GM19043 (cell line): Measurements from ENCODE around the gene BRF1.
"Not testable (repeated sequence)": the region's sequence is repeated elsewhere in the genome, so short reads cannot be mapped to it uniquely, and the experiment has no call there.

Experiments used
- ATAC-seq: cut with Tn5 transposase; IDR thresholded peaks from one replicate; pipeline ENCODE4 v1.9.1; 2021; ENCODE audit warnings: low read depth; ENCODE audit not compliant: unreplicated experiment

BRF1 gene

GRCh38 chr14:105292826-105293711, 7.7 kb downstream of the BRF1 start:
- ATAC-seq: no peak

GRCh38 chr14:105290621-105291346, 10.0 kb downstream of the BRF1 start:
- ATAC-seq: no peak

- not testable (repeated sequence) for ATAC-seq
These were observed 11.9 kb downstream of the BRF1 start for GRCh38 chr14:105288936-105289335.

- no peak for ATAC-seq
These were observed 13.3 kb downstream of the BRF1 start for GRCh38 chr14:105287249-105288102.

- ATAC-seq: no peak
These were observed 14.0 kb downstream of the BRF1 start for GRCh38 chr14:105286759-105287144.

- no peak for ATAC-seq
These were observed 15.6 kb downstream of the BRF1 start for GRCh38 chr14:105285174-105285573.

GRCh38 chr14:105283899-105284298, 16.9 kb downstream of the BRF1 start:
- no peak for ATAC-seq

- ATAC-seq: no peak
These were observed 17.8 kb downstream of the BRF1 start for GRCh38 chr14:105283028-105283427.

- no peak for ATAC-seq
These were observed 18.6 kb downstream of the BRF1 start for GRCh38 chr14:105282098-105282725.

- no peak for ATAC-seq
These were observed 19.3 kb downstream of the BRF1 start for GRCh38 chr14:105281371-105282097.

GRCh38 chr14:105280525-105280924, 20.3 kb downstream of the BRF1 start:
- no peak for ATAC-seq

- ATAC-seq: no peak
These were observed 21.0 kb downstream of the BRF1 start for GRCh38 chr14:105279642-105280361.

- ATAC-seq: not testable (repeated sequence)
These were observed 23.4 kb downstream of the BRF1 start for GRCh38 chr14:105277448-105277847.

GRCh38 chr14:105275267-105275946, 25.4 kb downstream of the BRF1 start:
- ATAC-seq: no peak

GRCh38 chr14:105274637-105275036, 26.2 kb downstream of the BRF1 start:
- ATAC-seq: no peak

GRCh38 chr14:105273062-105273461, 27.7 kb downstream of the BRF1 start:
- ATAC-seq: no peak

GRCh38 chr14:105272623-105273022, 28.2 kb downstream of the BRF1 start:
- no peak for ATAC-seq

GRCh38 chr14:105271224-105271890, 29.4 kb downstream of the BRF1 start:
- ATAC-seq: no peak
